ENCODE data around the gene CAMKV.

Gene CAMKV

DNA sequence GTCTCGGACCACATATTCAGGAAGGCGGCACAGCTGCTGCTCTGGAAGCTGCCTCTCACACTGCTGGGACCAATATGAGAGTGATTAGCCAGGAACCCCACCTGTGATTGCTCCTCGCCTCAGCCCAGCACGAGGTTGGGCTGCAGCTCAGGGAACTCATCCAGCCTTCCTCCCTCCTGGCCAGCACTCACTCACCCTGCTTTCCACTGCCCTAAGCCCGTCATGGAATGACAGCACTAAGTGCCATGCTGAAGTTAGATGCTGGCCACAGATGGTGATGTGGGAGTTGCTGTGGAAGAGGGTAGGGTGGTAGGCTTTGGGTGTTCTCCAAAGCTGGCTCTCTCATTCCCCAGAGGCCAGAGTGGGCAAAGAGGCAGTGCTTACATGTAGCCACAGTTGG, 26.6 kb upstream of the CAMKV start:
- DNase-seq: no peak

DNA sequence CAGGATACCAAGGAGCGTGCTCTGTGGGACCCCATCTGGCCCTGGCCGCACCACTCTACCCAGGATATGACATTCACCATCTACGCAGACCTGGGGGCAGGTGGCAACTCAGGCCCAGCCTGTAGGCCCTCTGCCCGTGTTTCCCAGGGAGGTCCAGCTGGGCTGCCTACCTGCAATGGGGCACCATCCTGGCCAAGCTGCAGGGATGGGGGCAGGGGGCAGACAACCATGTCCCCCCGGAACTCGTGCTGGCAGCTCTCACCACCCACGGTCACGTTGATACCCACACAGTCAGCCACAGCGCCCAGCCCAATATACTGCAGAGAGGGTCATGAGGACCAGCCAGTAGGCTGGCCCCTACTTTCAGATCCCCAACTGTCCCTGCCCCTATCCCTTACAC, 26.1 kb upstream of the CAMKV start:
- no peak for DNase-seq

DNA sequence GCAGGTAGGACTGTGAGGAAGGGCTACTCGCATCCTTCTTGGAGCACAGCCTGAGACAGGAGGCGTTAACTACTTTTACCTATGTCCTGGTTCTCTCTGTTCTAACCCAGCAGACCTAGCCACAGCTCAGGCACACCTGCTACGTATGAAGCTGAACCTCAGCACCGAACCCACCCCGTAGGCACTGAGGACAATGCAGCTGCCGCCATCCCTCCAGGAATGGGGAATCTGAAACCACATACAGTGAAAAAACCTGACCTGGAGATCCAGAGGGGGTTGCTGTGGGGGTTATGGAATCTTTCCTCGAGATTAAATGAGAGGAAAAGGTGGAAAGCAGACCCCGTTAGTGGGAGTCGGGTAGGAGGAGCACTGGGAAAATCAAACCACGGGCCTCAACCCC, 19.6 kb upstream of the CAMKV start:
- DNase-seq: no peak

DNA sequence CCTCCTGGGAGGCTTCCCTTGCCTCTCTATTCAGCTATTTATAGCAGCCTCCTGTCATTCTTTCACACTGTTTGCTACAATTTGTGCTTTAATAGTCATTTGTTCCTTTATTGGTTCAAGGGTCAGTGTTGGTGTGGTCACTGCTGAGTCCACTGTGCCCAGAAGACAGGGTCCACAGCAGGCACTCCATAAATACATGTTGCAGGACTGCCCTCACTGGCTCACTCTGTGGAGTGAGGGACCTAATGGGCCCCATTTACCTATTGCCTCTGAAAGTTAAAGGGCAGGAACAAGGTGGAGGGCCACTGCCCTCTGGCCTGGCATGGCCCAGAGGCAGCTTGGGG, 17.2 kb upstream of the CAMKV start:
- no peak for DNase-seq

DNA sequence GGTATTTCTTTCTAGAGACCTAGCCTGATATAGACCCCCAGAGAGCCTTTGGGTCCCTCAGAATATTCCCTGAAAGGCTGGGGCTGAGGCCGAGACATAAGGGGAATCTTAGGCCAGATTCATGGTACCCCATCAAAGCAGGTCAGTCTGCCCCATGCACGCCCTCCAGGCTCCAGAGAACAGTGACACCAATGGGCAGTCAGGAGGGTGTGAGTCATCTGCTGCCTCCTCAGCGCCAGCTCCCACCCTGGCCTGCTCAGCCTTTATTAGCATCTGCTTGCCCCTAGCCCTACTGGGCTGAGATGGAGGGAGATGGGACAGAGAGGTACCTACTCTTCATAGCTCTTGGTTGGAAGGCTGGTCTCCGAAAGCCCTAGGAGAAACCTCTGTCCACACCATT, 14.3 kb upstream of the CAMKV start:
- no peak for DNase-seq

DNA sequence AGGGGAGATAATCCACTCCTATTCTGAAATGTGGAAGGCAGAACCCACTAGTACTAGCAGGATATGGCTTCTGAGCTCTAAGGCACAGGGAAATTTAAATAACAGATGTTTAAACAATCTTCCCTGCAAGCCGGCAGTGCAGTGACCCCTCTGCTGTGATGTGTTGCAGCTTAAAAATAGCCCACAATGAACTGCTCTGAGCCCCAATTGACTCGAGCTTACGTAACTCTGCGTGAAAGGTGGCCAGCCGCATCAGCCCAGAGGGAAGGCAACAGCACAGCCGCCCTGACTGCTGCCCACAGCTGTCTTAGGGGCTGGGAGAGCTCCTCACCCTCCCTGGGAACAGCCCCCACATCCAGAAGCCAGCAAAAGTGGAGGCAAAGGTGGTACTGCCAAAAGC, 12.5 kb upstream of the CAMKV start:
- no peak for DNase-seq

DNA sequence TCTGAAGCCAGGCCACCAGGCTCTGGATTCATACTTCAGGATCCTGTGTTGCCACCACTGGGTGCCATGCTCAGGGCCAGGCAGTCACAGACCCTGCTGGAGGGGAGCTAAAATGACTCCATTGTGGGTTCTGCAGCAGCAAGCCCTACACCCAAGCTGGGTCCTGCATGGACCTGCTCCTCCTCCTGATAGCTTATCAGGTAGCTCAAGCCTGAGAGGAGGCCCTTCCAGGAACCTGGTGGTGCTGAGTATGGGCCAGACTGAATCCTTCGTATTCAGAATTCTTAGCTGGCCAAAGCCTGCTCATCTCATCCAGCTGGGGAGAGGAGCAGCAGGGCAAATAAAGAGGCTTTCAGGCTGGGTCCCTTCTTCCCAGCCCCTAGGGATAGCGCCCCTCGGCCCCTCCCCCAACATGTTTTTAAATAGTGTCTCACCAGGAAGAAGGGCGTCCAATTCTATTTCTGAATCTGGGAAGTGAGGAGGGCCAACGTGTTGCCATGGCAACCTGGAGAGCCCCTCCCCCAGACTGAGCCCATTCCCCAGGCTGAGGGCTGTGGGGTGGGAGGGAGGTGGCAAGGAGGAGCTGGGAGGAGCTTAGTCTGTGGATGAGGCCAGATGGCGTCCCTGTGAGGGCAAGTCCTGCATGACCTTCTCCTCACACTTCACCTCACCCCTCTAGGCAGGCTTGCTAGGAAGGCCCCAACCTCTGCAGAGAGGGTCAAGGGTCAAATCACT, 11.0 kb upstream of the CAMKV start:
- no peak for DNase-seq

DNA sequence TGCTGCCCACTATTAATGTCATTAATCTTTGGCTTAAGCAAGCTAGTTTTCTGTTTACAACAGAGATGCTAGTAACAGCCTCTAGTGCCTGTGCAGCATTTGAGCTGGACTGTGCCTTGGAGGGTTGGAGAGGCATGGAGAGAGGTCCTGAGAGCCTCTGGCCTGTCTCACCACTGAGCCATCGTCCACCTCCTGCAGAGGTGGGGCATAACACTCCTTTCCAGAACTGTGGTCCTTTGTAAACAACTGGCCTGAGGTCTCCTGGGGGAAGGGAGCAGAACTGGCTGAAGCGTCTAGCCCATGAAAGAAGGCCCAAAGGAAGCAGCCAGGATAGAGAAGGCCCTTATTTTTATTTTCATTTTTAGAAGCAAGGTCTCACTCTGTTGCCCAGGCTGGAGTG, 10.0 kb upstream of the CAMKV start:
- no peak for DNase-seq

DNA sequence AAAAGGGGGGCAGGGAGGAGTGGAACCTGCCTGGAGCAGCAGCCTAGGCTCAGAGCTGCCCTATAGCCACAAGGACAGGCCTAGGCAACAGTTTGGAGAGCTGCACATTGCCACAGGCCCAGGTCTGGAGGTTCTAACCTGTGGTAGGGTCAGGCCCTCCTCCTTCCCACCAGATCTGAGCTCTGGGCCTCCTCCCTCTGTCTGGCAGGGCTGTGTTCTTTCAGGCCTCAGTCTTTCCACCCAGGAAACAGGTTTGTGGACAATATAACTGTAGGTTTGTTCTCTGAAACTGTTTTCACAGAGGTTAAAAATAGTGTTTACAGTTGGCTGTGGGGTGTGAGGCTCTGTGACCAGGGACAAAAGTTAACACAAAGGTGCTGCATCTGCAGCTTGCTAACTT, 9.0 kb upstream of the CAMKV start:
- DNase-seq: no peak

DNA sequence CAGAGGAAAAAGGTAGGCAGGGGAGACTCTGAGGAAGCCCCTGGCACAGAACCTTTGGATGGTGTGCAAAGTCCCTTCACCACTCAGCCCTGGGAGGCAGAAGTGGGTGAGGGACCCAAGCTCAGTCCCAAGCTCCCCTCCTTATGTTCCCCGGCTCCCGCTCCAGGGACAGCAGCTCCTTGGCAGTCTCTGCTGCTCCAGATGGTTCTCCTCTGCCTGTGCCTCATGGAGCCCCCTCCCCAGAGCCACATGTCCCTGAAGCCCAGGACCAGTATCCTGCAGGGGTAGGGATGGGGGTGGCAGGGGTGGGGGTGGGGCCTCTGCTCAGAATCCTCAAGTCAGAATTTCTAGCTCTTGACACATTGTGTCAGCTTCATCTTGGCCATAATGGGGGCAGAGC, 8.0 kb upstream of the CAMKV start:
- DNase-seq: no peak

DNA sequence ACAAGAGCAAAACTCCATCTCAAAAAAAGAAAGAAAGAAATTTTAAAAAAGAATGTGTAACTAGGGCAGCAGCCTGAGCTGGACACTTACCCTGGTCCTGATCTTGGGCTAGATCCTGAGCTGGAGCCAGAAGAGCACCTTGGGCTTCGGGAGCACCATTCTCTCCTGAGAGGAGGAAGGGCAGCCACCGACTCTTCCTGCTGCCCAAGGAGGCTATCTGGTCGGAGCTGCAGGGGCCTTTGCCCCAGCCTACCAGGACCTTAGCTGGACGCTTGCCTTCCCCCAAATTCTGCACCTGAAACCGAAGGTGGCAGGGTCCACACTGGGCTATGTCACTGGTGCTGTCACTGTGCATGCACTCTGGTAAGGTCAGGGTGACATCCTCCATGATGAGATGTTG, 6.9 kb upstream of the CAMKV start:
- DNase-seq: no peak

DNA sequence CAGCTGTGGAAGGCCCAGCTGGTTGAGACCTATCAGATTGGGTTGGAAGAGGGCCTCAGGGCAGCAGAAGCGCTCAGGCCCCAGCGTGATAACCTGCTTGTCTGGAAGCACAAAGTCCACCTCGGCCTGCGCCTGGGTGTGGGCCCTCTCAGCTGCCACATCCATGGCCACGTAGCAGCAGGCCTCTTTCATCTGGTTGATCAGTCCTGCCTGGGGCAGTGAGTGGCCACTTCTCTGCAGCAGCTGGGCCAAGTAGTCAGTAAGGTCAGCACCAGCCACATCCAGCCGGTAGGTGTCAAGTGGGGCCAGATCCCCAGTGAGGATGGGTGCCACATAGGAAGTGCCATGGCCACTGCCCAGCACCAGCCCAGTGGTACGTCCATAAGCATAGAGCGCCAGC, 3.9 kb upstream of the CAMKV start:
- DNase-seq: no peak

DNA sequence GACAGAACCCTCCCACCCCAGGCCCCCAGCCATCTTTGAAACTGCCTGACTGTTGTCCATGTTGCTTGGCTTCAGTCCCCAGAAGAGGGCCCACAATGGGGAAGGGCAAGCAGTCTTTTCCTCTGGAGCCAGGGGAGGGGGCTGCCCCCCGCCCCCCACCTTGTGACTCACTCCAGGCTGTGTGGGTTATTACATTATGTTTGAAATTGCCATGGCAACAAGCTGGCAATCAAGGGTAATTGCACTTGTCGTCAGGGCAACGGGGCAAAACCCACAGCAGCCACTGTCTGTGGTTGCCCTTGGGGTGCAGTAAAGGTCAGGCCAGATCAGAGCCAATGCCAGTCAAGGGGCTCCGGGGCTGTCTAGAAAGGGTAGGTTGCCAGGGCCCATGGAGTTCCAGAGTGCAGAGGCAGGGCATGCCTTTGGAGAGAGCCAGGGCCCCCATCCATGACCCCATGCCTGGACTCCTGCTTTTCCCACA, 3.1 kb upstream of the CAMKV start:
- DNase-seq: peak; percentile 35

DNA sequence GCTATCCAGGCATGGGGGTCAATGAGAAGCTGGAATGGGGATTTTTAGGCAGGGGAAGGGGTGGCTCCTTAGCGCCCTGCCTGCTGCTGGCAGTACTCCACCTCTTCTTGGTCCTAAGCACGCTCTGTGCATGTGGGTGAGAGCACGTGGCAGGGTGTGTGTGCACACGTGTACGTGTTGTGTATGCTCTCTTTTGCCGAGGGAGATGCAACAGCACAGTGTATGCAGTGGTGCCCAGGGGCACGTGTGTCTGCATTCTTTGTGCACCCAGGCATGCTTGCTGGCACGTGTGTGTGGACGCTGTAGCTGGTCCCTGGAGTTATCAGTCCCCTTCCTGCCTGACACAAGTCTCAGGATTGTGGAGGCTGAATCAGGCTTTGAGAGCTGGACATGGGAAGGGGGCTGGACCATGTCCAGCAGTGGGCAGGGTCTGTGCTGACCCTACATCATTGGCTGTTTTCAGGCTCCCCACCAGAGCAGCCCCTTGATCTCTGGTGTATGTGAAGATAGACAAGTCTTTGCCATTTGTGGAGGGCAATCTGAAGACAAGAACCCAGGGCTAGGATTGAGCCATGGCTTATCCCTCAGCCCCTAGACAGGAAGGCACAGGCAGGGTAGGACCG, 1.9 kb upstream of the CAMKV start:
- DNase-seq: no peak

DNA sequence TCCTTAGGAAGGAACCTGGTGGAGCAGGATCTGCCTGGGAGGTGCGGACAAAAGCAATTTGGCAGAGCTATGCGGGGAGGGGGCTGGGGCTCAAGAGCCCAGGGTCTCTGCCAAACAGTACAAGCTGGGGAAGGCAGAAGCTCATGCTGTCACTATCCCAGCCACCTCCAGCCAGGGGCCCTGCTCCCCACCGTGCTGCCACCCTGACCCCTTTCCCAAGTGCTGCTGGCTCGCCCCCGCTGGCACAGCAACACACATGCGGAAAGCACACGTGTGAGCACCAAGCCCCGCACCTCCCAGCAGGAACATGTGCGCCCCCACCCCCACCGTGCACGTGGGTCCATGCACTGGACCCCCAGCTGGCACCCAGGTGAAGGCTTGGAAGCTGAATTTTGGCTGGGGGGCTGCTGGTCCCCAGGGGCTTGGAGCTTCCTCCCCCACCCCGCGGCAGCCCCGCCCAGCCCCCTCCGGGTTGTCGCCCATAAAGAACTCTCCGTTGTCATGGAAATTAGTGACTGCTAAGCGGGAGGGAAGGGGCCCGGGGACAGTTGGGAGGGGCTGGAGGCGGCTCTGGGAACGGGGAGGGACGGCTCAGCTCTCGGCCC, 742 bp downstream of the CAMKV start:
- DNase-seq: no peak

DNA sequence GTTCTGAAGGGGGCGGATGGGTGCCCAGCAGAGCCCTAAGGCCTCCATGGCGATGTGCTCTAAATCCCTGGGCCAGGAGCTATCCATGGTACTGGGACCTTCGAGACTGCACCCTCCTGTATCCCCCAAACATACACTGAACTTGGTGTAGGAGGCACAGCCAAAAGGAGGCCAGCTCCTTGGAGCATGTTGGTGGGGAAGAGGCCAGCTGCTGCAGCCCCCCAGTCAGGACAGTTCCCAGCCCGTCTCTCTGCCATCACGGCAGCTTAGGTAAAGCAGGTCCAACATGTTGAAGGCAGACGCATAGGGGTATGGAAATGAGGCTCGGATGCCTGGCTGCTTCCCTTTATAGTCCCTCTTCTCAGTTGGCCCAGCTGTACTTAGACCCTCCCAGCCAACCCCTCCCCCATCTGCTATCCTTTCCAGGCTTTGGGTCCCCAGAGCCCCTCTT, 1.8 kb downstream of the CAMKV start:
- peak; percentile 24 for DNase-seq

DNA sequence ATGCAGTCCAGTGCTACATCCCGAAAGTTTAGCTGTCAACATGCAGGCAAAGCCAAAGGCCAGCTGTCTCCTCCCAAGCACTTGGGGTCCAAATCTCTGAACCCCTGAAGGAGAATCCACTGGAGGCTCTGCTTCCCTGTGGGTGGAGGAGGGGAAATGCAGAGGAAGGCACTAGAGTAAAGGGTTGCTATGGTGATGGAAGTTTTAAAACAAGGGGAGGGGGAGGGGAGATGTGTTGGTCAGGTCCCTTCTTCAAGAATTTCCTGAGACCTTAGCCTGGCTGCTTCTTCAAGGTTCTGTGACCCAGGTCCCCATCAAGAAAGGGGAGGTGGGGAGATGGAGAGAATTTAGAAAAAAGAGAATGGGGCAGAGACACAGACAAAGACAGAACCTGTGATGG, 2.3 kb downstream of the CAMKV start:
- no peak for DNase-seq

DNA sequence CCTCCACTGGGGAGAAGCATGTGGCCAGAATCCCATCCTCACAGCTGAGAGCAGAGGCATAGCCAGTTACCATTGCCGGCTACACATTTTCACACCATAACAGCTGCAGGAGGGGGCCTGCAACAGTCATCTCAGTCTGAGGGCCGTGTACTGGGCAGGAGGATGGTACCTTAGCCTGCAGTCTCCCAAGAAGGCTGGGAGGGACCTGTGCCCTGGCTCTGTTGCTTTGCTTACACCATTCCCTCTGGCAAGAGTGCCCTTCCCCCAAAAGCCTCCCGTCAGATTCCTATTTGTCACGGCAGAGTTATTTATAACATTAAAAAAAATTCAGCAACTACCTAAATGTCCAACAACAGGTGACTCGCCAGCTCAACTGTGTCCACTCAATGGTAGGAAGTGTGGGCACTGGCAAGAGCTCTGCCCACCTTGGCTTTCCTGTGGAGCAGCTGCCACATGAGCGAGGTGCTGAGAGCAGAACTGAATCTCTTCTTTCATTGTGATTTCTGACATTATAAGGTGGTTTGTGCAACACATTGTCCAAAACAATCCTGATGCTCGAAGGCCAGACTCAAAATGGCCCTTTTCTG, 4.4 kb downstream of the CAMKV start:
- DNase-seq: no peak

DNA sequence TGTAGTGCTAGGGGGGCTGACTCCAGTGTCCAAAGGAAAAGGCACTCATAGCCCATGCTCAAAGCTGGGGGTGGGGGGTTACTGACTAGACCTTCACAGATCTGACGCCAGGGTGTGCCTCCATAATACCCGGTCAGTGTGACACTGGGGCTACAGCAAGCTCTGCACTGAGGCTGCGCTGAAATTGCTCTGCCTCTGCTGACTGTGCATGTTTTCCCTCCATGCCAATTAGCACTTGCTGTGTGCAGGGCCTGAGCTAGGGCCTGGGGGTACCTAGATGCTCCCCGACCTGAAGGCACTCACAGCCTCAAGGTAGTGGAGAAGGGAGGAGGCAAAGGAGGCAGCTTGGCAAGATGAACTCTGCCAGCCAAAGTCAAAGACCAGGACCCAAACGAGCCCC, 5.2 kb downstream of the CAMKV start:
- no peak for DNase-seq

DNA sequence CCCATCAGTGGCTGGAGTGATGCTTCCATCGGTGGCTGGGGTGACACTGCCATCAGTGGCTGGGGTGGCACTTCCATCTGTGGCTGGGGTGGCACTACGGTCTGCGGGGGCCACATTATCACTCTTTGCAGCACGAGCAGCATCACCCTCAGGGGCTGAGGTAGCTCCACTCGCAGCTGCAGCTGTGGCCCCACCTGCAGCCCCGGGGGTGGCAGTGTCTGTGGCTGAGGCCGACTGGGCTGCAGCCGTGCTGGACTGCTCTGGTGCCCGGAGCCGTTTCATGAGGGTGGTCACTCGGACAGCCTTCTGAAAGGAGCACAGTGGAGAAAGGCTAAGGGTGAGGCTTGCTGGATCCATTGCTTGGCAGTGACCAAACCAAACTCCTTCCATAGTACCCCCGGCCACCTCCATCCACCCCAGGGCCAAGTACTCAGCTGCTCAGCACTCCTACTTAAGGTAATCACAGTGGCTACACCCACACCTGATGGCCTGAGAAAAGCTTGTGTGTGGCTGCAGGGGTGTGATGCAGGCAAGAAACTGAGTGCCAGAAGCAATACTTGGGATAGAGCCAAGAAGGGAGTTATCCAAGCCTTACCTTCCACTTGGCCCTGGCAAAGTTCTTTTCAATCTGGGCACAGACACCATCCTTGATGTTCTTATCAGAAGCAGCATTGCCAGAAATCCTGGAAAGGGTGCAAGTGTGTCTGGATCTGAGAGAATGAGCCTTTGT, 10.0 kb downstream of the CAMKV start:
- no peak for DNase-seq

DNA sequence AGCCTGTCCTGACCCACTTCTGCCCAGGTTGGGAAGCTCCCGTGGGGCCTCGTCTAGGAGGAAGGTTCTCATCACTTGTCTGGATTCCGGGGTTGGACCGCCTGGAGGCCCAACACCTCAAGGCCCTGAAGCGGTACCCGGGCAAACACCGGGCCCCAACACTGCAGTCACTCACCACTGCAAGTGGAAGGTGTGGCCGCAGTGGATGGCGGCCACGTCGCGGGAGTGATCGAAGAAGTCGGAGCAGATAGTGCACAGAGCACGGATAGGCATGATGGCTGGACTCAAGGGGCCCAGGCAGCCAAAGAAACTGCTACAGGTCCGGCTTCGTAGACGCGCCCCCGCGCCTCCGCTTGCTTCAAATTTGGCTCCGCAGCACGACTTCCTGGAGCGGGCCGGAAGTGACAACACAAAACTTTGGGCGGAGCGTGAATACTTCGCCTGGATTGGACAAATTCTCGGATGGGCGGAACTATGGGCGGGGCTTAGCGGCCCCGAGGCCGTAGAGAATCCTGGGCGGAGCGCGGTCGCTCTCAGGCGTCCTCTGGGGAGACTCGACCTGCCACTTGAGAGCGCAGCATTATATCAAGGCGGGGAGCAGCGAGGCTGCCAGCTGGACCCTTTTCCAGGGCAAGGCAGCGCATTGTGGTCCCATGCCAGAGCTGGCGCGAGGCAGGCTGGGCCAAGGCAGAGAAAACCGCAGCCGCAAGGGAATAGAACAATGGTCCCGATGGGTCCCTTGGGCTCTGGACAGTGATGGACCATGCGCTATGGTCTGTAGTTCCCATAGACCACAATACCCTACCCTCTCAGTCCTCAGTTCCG, 13.3 kb downstream of the CAMKV start, which contains the start of gene TRAIP:
TSS of gene TRAIP (minus strand) at position 384 of the 825 bp plus-strand sequence. CDS start at position 273, 111 bp downstream.
- peak; percentile 97 for DNase-seq

DNA sequence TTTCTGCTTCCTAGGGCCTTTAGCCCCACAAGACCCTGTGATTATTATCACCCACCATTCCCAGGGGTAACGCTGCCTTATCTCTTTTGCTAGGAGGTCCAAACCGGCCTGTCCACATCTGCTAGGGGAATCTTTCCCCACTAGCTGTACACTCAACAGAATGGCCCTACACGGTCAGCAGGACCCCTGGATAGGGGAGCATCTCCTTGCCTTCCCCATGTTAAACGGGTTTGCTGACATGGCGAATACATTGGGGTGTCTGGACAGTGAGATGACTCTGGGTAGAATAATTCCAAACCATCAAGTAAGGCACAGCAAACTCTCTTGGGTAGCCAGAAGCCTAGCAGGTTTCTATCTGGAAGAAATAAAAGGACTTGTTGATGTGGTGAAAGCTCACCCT, 14.0 kb downstream of the CAMKV start:
- no peak for DNase-seq
